ENCODE results near the gene NKAIN2.
A peak's percentile ranks its signal among the peaks of the same experiment; 100 is the strongest.

DNA sequence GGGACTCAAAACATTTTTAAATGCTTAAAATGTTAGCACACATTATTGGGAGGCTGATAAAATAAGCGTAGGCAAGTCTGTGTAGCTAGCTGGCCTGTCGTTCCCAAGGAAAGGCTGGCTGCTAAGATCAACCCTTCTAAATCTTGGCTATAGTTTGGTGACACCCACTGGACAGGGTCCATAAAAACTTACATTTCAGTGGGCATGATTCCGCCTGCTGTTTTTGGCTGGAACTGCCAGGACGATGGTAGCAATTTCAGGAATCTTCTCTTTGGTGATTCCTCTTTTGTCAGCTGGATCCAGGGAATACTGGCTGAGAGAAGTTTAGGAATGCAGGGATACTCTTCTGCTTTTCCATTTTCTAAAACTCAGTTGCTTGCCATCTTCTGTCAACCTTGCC, 162.2 kb downstream of the NKAIN2 start:
- TF ChIP-seq, protein P1, sequence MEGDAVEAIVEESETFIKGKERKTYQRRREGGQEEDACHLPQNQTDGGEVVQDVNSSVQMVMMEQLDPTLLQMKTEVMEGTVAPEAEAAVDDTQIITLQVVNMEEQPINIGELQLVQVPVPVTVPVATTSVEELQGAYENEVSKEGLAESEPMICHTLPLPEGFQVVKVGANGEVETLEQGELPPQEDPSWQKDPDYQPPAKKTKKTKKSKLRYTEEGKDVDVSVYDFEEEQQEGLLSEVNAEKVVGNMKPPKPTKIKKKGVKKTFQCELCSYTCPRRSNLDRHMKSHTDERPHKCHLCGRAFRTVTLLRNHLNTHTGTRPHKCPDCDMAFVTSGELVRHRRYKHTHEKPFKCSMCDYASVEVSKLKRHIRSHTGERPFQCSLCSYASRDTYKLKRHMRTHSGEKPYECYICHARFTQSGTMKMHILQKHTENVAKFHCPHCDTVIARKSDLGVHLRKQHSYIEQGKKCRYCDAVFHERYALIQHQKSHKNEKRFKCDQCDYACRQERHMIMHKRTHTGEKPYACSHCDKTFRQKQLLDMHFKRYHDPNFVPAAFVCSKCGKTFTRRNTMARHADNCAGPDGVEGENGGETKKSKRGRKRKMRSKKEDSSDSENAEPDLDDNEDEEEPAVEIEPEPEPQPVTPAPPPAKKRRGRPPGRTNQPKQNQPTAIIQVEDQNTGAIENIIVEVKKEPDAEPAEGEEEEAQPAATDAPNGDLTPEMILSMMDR (IDR thresholded peaks at IDR 0.05 in 4 of 5, conservative IDR thresholded peaks at IDR 0.05 in 1 of 5), result peak in 2 of 5 experiments; percentile 21 to 25
- no peak for TF ChIP-seq POLR2A (IDR thresholded peaks at IDR 0.05)
